SKM-1 (cell line): ENCODE measurements around the gene SSTR4.

ENCODE experiments used
- DNase-seq: peaks from one replicate; lab custom pipeline; 2025; ENCODE audit not compliant: unreplicated experiment; lab: John Stamatoyannopoulos, UW

The SSTR4 gene

GRCh38 chr20:23063168-23063567, 28.1 kb downstream of the SSTR4 start:
- no peak for DNase-seq

- no peak for DNase-seq
These were observed 28.5 kb downstream of the SSTR4 start for GRCh38 chr20:23063581-23063980.

GRCh38 chr20:23065266-23066201, 30.4 kb downstream of the SSTR4 start:
- no peak for DNase-seq

GRCh38 chr20:23066772-23067171, 31.7 kb downstream of the SSTR4 start:
- no peak for DNase-seq

GRCh38 chr20:23068283-23068682, 33.2 kb downstream of the SSTR4 start:
- no peak for DNase-seq

GRCh38 chr20:23069108-23069507, 34.0 kb downstream of the SSTR4 start:
- no peak for DNase-seq

GRCh38 chr20:23071398-23071797, 36.3 kb downstream of the SSTR4 start:
- DNase-seq: no peak

- DNase-seq: no peak
These were observed 36.9 kb downstream of the SSTR4 start for GRCh38 chr20:23071996-23072395.

GRCh38 chr20:23072892-23073586, 37.9 kb downstream of the SSTR4 start:
- no peak for DNase-seq

GRCh38 chr20:23074052-23074451, 38.9 kb downstream of the SSTR4 start:
- no peak for DNase-seq

GRCh38 chr20:23077277-23077676, 42.2 kb downstream of the SSTR4 start:
- DNase-seq: no peak

GRCh38 chr20:23078351-23079015, 43.4 kb downstream of the SSTR4 start:
- no peak for DNase-seq

GRCh38 chr20:23079016-23079351, 43.9 kb downstream of the SSTR4 start:
- DNase-seq: no peak

- DNase-seq: no peak
These were observed 44.8 kb downstream of the SSTR4 start for GRCh38 chr20:23079926-23080325.

GRCh38 chr20:23080521-23080920, 45.4 kb downstream of the SSTR4 start:
- DNase-seq: no peak

GRCh38 chr20:23081263-23081819, 46.2 kb downstream of the SSTR4 start:
- DNase-seq: no peak

GRCh38 chr20:23082846-23083552, 47.9 kb downstream of the SSTR4 start:
- DNase-seq: no peak

GRCh38 chr20:23083553-23084220, 48.6 kb downstream of the SSTR4 start:
- DNase-seq: no peak

GRCh38 chr20:23084282-23084844, 49.3 kb downstream of the SSTR4 start:
- no peak for DNase-seq

GRCh38 chr20:23084845-23085365, 49.8 kb downstream of the SSTR4 start:
- DNase-seq: no peak
